A204.1 (cell line): Measurements from ENCODE around the gene RBM47.
"Not testable (repeated sequence)": the region's sequence is repeated elsewhere in the genome, so short reads cannot be mapped to it uniquely, and the experiment has no call there.

Experiments
- FAIRE-seq: peaks from 2 replicates; lab custom pipeline; 2012; peaks lifted over from hg19 to GRCh38; lab: Jason Lieb, UNC

Gene RBM47

GRCh38 chr4:40439519-40439918, 190.1 kb downstream of the RBM47 start:
- FAIRE-seq: no peak

DNA sequence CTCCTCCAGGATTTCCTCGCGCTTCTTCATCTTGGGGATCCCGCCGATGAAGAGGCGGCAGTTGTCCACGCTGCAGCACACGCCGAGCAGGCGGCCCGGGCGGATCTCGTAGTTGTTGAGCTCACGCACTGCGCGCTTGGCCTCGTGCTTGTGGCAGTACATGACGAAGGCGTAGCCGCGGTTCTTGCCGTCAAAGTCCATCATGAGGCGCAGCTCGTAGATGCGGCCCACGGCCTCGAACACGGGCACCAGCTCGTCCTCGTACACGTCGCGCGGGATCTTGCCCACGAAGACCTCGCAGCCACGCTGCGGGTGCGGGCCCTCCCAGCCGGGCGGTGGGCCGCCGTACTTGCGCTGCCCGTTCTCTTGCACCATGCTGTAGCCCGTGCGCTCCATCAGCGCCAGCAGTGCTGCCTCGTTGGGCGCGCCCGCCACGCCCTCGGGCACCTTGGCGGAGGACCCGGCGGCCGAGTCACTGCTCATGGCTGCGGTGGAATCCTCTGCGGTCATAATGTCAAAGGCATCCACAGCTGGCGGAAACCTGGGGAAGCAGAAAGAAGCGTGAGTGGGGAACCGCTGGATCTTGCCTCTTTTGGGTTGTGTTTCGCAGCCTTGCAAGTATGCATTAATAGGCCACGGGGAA, 191.2 kb downstream of the RBM47 start:
- FAIRE-seq: no peak

GRCh38 chr4:40437741-40438383, 191.8 kb downstream of the RBM47 start:
- no peak for FAIRE-seq

DNA sequence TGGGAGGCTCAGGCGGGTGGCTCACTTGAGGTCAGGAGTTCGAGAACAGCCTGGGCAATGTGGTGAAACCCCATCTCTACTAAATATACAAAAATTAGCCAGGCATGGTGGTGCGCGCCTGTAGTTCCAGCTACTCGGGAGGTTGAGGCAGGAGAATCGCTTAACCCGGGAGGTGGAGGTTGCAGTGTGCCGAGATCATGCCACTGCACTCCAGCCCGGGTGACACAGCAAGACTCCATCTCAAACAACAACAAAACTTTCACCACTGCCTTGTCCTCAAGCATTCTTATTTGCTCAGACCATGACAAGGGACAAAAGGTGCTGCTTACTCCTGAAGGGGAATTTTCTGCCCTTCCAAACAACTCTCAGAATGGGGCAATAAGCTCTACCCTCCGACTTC, 194.4 kb downstream of the RBM47 start:
- FAIRE-seq: not testable (repeated sequence)

GRCh38 chr4:40434126-40434687, 195.5 kb downstream of the RBM47 start:
- FAIRE-seq: no peak

DNA sequence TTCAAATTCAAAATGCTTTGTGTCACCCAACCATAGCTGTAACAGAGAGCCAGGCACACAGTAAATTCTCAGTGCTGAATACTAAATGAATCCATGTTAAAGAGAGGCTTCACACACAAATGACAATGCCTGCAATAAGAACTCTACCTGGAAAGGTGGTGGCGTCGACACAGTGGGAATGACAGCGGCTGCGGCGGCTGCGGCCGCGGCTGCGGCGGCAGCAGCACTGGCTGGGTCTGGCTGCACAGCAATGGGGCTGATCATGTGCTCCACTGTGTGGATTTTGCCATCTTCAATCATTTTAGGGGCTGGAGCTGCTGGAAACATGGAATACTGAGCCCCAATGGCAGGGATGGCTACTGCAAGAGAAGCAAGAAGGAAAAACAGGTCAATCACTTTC, 197.2 kb downstream of the RBM47 start:
- no peak for FAIRE-seq

GRCh38 chr4:40427871-40428270, 201.8 kb downstream of the RBM47 start:
- not testable (repeated sequence) for FAIRE-seq

DNA sequence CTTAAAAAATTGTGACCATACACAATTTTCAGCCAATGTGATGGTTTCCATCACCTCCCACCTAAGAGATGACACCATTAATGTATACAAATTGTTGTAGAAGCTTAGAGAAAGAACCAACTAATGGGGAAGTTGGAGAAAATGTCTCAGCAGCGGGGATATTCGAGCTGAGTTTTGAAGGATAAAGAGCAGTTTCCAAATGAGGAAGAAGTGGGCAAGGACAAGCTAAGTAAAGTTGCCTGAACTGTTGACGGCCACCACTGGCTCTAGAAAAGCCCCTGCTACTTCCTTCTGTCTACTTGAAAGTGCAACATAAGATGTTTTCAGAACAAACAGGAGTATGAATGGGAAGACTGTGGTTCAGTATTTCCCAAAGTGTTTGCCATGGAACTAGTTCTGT, 202.5 kb downstream of the RBM47 start:
- no peak for FAIRE-seq

- FAIRE-seq: no peak
Measured at GRCh38 chr4:40425799-40426574, 203.7 kb downstream of the RBM47 start.

DNA sequence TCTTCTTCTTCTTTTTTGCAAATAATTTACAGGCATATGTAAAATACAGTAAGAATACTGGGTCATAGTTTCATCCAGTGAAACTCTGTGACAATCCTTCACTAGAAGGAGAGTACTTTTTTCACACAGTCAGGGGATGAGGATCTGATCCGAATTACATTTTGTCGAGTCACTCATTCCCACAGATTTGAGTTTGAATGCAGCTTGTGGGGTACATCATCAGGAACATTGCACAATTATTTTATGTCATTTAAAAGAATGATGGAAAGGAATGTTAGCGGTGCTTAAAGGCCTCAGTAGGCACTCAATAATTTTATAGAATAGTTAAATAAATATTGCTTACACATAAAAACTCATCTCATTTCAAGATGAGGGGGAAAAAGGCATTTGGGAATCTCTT, 205.9 kb downstream of the RBM47 start:
- FAIRE-seq: no peak

GRCh38 chr4:40421839-40422708, 207.6 kb downstream of the RBM47 start:
- no peak for FAIRE-seq

DNA sequence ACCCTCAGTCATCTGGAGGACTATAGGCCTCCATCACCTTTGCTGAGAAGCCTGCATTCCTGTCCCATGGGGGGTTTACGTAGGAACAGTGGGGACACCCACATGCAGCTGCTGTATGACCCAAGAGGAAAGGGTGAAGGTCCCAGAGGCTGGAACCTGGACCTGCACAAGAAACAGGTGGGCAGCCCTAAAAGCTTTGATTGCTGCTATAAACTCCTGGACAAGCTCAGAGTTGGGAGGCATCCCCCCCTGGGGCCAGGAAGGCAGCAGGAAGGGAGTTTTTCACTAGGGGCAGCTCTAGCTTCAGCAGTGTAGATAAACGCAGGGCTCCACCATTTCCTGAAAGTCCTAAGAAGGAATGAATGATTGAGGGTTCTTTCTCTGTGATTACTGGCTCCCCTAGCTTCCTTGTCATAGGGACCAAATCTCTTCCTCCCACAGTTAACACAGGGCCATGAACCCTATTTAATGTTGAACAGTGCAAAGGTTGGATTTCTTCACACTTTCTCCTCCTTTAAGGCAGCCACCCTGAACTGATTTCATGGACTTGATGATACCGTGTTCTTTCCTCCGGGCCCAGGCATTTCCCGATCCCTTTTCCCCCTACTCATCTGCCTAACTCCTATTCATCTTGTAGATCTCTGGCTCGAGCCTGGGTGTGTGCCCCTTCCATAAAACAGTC, 210.3 kb downstream of the RBM47 start:
- FAIRE-seq: no peak

- no peak for FAIRE-seq
Measured at GRCh38 chr4:40418430-40419230, 211.0 kb downstream of the RBM47 start.

GRCh38 chr4:40417941-40418340, 211.7 kb downstream of the RBM47 start:
- FAIRE-seq: no peak

GRCh38 chr4:40414673-40415072, 215.0 kb downstream of the RBM47 start:
- no peak for FAIRE-seq

DNA sequence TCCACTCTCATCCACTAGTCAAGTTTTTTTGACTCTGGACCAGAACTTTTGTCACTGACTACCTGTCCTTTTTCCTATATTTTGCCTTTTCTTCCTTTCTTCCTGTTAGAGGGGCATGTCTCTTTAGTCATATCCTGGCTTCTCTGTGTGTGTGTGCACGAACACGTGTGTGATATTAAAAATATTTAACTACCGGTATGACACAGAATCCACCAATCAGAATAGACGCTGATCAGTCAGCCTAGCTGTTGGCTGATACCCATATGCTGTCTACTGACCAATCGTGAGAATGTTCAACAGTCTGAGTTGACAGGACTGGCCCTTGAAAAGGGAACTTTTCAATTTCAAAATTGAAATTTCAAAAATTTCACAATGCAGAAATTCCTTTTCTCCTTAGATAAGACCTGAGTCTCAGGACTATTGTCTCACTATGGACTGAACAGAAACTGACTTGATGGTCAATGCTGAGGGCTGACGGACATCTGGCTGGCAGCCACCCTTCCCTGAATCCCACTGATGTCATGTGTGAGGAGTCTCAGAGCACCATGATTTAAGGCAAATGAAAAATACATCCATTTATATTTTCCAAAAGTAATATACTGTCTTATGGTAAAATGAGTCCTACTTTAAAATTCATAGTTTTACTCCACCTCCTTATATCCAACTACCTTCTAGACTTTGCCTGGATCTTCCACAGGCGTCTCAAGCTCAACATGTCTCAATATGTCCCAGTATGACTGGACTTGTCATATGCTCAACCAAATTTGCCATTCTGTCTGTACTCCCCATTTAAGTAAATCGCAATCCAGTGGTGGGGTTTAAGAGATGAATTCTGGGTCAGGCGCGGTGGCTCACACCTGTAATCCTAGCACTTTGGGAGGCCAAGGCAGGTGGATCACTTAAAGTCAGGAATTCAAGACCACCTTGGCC, 216.5 kb downstream of the RBM47 start:
- no peak for FAIRE-seq

DNA sequence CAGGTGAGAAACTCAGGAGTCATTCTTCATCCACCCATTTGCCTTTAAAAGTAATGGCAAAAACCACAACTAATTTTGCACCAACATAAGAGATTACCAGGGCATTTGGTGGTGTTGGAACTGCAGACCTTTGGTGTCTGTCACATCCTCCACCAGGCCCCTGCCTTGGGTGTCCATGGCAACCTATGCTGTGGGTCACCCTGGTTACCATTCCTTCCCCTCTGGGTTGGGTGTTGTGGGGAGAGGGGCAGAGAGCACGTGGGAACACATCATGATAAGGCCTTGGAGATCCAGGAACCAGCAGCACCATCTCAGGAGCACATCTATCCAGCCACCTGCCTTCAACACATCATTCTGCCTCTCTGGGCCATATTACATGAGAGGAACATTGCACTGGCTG, 217.3 kb downstream of the RBM47 start:
- no peak for FAIRE-seq

- no peak for FAIRE-seq
Measured at GRCh38 chr4:40409835-40410234, 219.8 kb downstream of the RBM47 start.

DNA sequence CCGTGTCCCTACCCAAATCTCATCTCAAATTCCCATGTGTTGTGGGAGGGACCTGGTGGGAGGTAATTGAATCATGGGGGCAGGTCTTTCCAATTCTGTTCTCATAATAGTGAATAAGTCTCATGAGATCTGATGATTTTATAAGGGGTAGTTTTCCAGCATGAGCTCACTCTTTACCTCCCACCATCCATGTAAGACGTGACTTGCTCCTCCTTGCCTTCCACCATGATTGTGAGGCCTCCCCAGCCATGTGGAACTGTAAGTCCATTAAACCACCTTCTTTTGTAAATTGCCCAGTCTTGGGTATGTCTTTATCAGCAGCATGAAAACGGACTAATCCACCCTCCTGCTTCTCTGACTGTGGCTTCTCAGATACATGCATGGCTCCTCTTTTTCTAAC, 222.2 kb downstream of the RBM47 start:
- FAIRE-seq: not testable (repeated sequence)

GRCh38 chr4:40406340-40406739, 223.3 kb downstream of the RBM47 start:
- no peak for FAIRE-seq
